Neural progenitor cell (in vitro differentiated cells): Measurements from ENCODE around the gene SNURF. TPM values are rescaled to one million over a fixed set of nuclear protein-coding genes. Genes with fewer than 3 reads are reported as not detected.
"Not testable (repeated sequence)": the region's sequence is repeated elsewhere in the genome, so short reads cannot be mapped to it uniquely, and the experiment has no call there.

Experiments used
- DNase-seq: peaks from one replicate; pipeline ENCODE4 v3.0.0-alpha.2; 2016; ENCODE audit warnings: low spot score
- H2AFZ ChIP-seq: fragments of 200-600 bp; sonication (generic); replicated peaks from 2 replicates; pipeline ENCODE4 v1.6.1; 2016; ENCODE audit warnings: antibody characterized with exemption
- H3F3A ChIP-seq: fragments of 200-600 bp; sonication (generic); 2 replicates; pipeline ENCODE4 v1.6.1; 2016; ENCODE audit warnings: antibody characterized with exemption, low read depth
- H3K27ac ChIP-seq: fragments of 200-600 bp; sonication (generic); 2 replicates; pipeline ENCODE4 v1.5.1; 2016; ENCODE audit warnings: mild to moderate bottlenecking
- H3K27me3 ChIP-seq: fragments of 200-600 bp; sonication (generic); 2 replicates; pipeline ENCODE4 v1.6.1; 2016; ENCODE audit warnings: mild to moderate bottlenecking, moderate library complexity
- H3K36me3 ChIP-seq: fragments of 200-600 bp; sonication (generic); 2 replicates; pipeline ENCODE4 v1.5.1; 2016
- H3K4me1 ChIP-seq: fragments of 200-600 bp; sonication (generic); 2 replicates; pipeline ENCODE4 v1.6.1; 2016; ENCODE audit warnings: mixed run types
- H3K4me2 ChIP-seq: fragments of 200-600 bp; sonication (generic); 2 replicates; pipeline ENCODE4 v1.6.1; 2016
- H3K4me3 ChIP-seq: fragments of 200-600 bp; sonication (generic); 2 replicates; pipeline ENCODE4 v1.5.1; 2016
- H3K79me2 ChIP-seq: fragments of 200-600 bp; sonication (generic); 2 replicates; pipeline ENCODE4 v1.6.1; 2016; ENCODE audit warnings: low read depth
- H3K9ac ChIP-seq: fragments of 200-600 bp; sonication (generic); 2 replicates; pipeline ENCODE4 v1.6.1; 2016
- H3K9me3 ChIP-seq: fragments of 200-600 bp; sonication (generic); 2 replicates; pipeline ENCODE4 v1.5.1; 2016; ENCODE audit warnings: low read depth
- H4K20me1 ChIP-seq: fragments of 200-600 bp; sonication (generic); 2 replicates; pipeline ENCODE4 v1.6.1; 2016; ENCODE audit warnings: low read depth
- H3K27ac Mint-ChIP-seq: 3 replicates; pipeline ENCODE4 v1.8.0; 2021; ENCODE audit warnings: mixed read lengths
- H3K27me3 Mint-ChIP-seq: 2 replicates; pipeline ENCODE4 v1.8.0; 2022; ENCODE audit warnings: low read depth, mild to moderate bottlenecking, inconsistent platforms, moderate library complexity, mixed read lengths; ENCODE audit not compliant: insufficient read depth
- H3K36me3 Mint-ChIP-seq: 3 replicates; pipeline ENCODE4 v1.8.0; 2021; ENCODE audit warnings: mixed read lengths
- H3K4me1 Mint-ChIP-seq: 3 replicates; pipeline ENCODE4 v1.8.0; 2021; ENCODE audit warnings: mixed read lengths
- H3K4me3 Mint-ChIP-seq: 3 replicates; pipeline ENCODE4 v1.8.0; 2021; ENCODE audit warnings: mild to moderate bottlenecking, moderate library complexity, mixed read lengths
- H3K9me3 Mint-ChIP-seq: 3 replicates; pipeline ENCODE4 v1.8.0; 2020; ENCODE audit warnings: mixed read lengths
- EZH2 ChIP-seq: fragments of 200-600 bp; sonication (generic); IDR thresholded peaks from 2 replicates; pipeline ENCODE4 v1.6.1; 2017; ENCODE audit warnings: antibody characterized with exemption, mild to moderate bottlenecking, moderate library complexity
- EZH2phosphoT487 ChIP-seq: fragments of 200-600 bp; sonication (generic); IDR thresholded peaks from 2 replicates; pipeline ENCODE4 v1.6.1; 2017; ENCODE audit warnings: antibody characterized with exemption
- total RNA-seq: library from RNA; depleted of rRNA; stranded (reverse); fragments of >200 nt; gene quantifications from 2 replicates; pipeline ENCODE4 v1.2.3, GENCODE V29; 2015; ENCODE audit warnings: low replicate concordance
- TF ChIP-seq, protein P1 (sequence below): fragments of 200-600 bp; sonication (generic); IDR thresholded peaks from 2 replicates; pipeline ENCODE4 v1.5.1; 2017; ENCODE audit warnings: antibody characterized with exemption, mild to moderate bottlenecking

SNURF gene
- total RNA-seq, 1 donor from 2014 or later, result 40.1 TPM

GRCh38 chr15:24971052-24971451, 16.3 kb downstream of the SNURF start:
- Mint-ChIP-seq H3K9me3 (peaks cover 28% of the 10 kb centered on the region), H3K27me3 (no peaks in the 10 kb centered on the region), H3K27ac (no peak overlapping the region), H3K4me3 (no peak overlapping the region), H3K4me1 (no peaks in the 10 kb centered on the region), H3K36me3 (peaks cover 44% of the 10 kb centered on the region)
- DNase-seq, result no peak
- Histone ChIP-seq H3K9ac (no peak overlapping the region), H3K4me2 (no peak overlapping the region), H3K79me2 (peaks cover 100% of the 10 kb centered on the region), H2AFZ (no peak overlapping the region), H3K27me3 (no peaks in the 10 kb centered on the region), H3K27ac (no peak overlapping the region), H3K4me1 (no peaks in the 10 kb centered on the region), H3K4me3 (no peak overlapping the region), H3K9me3 (peaks cover 4% of the 10 kb centered on the region), H3F3A (peaks cover 9% of the 10 kb centered on the region), H3K36me3 (peaks cover 21% of the 10 kb centered on the region), H4K20me1 (peaks cover 20% of the 10 kb centered on the region)
- TF ChIP-seq, protein P1, sequence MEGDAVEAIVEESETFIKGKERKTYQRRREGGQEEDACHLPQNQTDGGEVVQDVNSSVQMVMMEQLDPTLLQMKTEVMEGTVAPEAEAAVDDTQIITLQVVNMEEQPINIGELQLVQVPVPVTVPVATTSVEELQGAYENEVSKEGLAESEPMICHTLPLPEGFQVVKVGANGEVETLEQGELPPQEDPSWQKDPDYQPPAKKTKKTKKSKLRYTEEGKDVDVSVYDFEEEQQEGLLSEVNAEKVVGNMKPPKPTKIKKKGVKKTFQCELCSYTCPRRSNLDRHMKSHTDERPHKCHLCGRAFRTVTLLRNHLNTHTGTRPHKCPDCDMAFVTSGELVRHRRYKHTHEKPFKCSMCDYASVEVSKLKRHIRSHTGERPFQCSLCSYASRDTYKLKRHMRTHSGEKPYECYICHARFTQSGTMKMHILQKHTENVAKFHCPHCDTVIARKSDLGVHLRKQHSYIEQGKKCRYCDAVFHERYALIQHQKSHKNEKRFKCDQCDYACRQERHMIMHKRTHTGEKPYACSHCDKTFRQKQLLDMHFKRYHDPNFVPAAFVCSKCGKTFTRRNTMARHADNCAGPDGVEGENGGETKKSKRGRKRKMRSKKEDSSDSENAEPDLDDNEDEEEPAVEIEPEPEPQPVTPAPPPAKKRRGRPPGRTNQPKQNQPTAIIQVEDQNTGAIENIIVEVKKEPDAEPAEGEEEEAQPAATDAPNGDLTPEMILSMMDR, result no peak
- TF ChIP-seq EZH2, result no peak
- no peak for TF ChIP-seq EZH2phosphoT487

- H3K4me2 ChIP-seq, result no peak overlapping the region
- no peaks in the 10 kb centered on the region for H3K27me3 ChIP-seq
- no peak overlapping the region for H3K4me3 Mint-ChIP-seq
- H2AFZ ChIP-seq, result no peak overlapping the region
- DNase-seq, result no peak
- H3F3A ChIP-seq, result peaks cover 9% of the 10 kb centered on the region
- no peaks in the 10 kb centered on the region for H3K27me3 Mint-ChIP-seq
- no peaks in the 10 kb centered on the region for H3K4me1 Mint-ChIP-seq
- peaks cover 4% of the 10 kb centered on the region for H3K9me3 ChIP-seq
- peaks cover 44% of the 10 kb centered on the region for H3K36me3 Mint-ChIP-seq
- peaks cover 100% of the 10 kb centered on the region for H3K79me2 ChIP-seq
- H3K9me3 Mint-ChIP-seq, result peaks cover 24% of the 10 kb centered on the region
- TF ChIP-seq EZH2phosphoT487 (no peak), EZH2 (no peak)
- TF ChIP-seq, protein P1, result no peak
- H3K36me3 ChIP-seq, result peaks cover 25% of the 10 kb centered on the region
- no peak overlapping the region for H3K27ac Mint-ChIP-seq
- H3K9ac ChIP-seq, result no peak overlapping the region
- H3K4me3 ChIP-seq, result no peak overlapping the region
- no peak overlapping the region for H3K27ac ChIP-seq
- H4K20me1 ChIP-seq, result peaks cover 13% of the 10 kb centered on the region
- H3K4me1 ChIP-seq, result no peaks in the 10 kb centered on the region
Measured at GRCh38 chr15:24971772-24972171, 17.0 kb downstream of the SNURF start.

- not testable (repeated sequence) for H2AFZ ChIP-seq, H3K27ac ChIP-seq, H3F3A ChIP-seq, H3K4me2 ChIP-seq, H3K4me3 ChIP-seq, H3K9me3 ChIP-seq, H3K27me3 ChIP-seq, DNase-seq, H3K27me3 Mint-ChIP-seq, H3K9ac ChIP-seq, H3K4me1 ChIP-seq, H3K4me3 Mint-ChIP-seq, H3K27ac Mint-ChIP-seq, H3K4me1 Mint-ChIP-seq
- Histone ChIP-seq H3K79me2 (peaks cover 100% of the 10 kb centered on the region), H4K20me1 (peaks cover 13% of the 10 kb centered on the region), H3K36me3 (peaks cover 25% of the 10 kb centered on the region)
- Mint-ChIP-seq H3K36me3 (peaks cover 43% of the 10 kb centered on the region), H3K9me3 (peaks cover 20% of the 10 kb centered on the region)
Measured at GRCh38 chr15:24972707-24973106, 17.9 kb downstream of the SNURF start.

- H4K20me1 ChIP-seq, result peaks cover 4% of the 10 kb centered on the region
- H3K9ac ChIP-seq, result no peak overlapping the region
- TF ChIP-seq EZH2, result no peak
- no peak for TF ChIP-seq EZH2phosphoT487
- TF ChIP-seq, protein P1, result no peak
- Mint-ChIP-seq H3K27me3 (no peaks in the 10 kb centered on the region), H3K4me1 (no peaks in the 10 kb centered on the region), H3K36me3 (peaks cover 50% of the 10 kb centered on the region), H3K4me3 (no peak overlapping the region), H3K27ac (no peak overlapping the region), H3K9me3 (peaks cover 21% of the 10 kb centered on the region)
- no peak overlapping the region for H3K4me3 ChIP-seq
- H2AFZ ChIP-seq, result no peak overlapping the region
- H3K79me2 ChIP-seq, result peaks cover 100% of the 10 kb centered on the region
- H3K27ac ChIP-seq, result no peak overlapping the region
- H3K4me2 ChIP-seq, result no peak overlapping the region
- H3K4me1 ChIP-seq, result no peaks in the 10 kb centered on the region
- H3K9me3 ChIP-seq, result peaks cover 9% of the 10 kb centered on the region
- peaks cover 21% of the 10 kb centered on the region for H3K36me3 ChIP-seq
- DNase-seq, result no peak
- H3F3A ChIP-seq, result peaks cover 13% of the 10 kb centered on the region
- no peaks in the 10 kb centered on the region for H3K27me3 ChIP-seq
Measured at GRCh38 chr15:24976932-24977331, 22.1 kb downstream of the SNURF start.
